Right lobe of liver (tissue), 4 donors: ENCODE results near the gene CASP8AP2.

Source experiments
- POLR2A ChIP-seq: fragments of 450-650 bp; IDR thresholded peaks from one replicate; pipeline ENCODE4 v1.6.1; 2017; ENCODE audit warnings: antibody characterized with exemption, mild to moderate bottlenecking
- TF ChIP-seq, protein P1 (sequence below), 4 donors: fragments of 200-600 bp in 3 of 4; fragments of 450-650 bp in 1 of 4; IDR thresholded peaks; one replicate each; pipeline versions ENCODE4 v1.5.1 to v1.8.0; 2016 to 2022; ENCODE audit warnings: antibody characterized with exemption in 4 of 4, mild to moderate bottlenecking in 2 of 4
- donor health status: DM: no; HTN: no; CAD: no.
- donor health status: DM: no; HTN: no; CAD: no.
- donor health status: DM: no; HTN: yes; CAD: no.

DNA sequence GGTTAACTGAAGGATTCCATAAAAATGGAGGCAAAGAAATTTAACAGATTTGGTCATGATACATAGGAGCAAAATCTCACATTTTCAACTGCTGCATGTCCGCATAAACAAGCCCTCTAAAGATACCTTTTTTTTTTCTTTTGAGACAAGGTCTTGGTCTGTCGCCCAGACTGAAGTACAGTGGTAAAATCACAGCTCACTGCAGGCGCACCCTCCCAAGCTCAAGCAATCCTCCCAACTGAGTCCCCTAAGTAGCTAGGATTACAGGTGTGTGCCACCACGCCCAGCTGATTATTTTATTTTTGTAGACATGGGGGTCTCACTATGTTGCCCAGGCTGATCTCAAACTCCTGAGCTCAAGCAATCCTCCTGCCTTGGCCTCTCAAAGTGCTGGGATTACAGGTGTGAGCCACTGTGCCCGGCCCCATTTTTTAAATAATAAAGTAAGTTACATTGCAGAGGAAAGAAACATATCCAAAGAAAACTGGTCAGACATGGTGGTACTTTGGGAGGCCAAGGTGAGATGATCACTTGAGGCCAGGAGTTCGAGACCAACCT is 23.8 kb upstream of the CASP8AP2 start:
- TF ChIP-seq, protein P1, sequence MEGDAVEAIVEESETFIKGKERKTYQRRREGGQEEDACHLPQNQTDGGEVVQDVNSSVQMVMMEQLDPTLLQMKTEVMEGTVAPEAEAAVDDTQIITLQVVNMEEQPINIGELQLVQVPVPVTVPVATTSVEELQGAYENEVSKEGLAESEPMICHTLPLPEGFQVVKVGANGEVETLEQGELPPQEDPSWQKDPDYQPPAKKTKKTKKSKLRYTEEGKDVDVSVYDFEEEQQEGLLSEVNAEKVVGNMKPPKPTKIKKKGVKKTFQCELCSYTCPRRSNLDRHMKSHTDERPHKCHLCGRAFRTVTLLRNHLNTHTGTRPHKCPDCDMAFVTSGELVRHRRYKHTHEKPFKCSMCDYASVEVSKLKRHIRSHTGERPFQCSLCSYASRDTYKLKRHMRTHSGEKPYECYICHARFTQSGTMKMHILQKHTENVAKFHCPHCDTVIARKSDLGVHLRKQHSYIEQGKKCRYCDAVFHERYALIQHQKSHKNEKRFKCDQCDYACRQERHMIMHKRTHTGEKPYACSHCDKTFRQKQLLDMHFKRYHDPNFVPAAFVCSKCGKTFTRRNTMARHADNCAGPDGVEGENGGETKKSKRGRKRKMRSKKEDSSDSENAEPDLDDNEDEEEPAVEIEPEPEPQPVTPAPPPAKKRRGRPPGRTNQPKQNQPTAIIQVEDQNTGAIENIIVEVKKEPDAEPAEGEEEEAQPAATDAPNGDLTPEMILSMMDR (IDR thresholded peaks at IDR 0.05), result no peak
- TF ChIP-seq POLR2A, result no peak
